DMS 273 treated with DMSO at 0.1 percent for 48 hours (cell line): ENCODE data around the gene USF2.

Experiments
- DNase-seq: peaks from one replicate; lab custom pipeline; 2025; lab: John Stamatoyannopoulos, UW

USF2 gene

GRCh38 chr19:35299523-35300338 is 31.0 kb downstream of the USF2 start:
- DNase-seq = no peak

- DNase-seq = no peak
Measured at GRCh38 chr19:35300339-35300649, 31.5 kb downstream of the USF2 start.

GRCh38 chr19:35301961-35302360 is 33.2 kb downstream of the USF2 start:
- DNase-seq = no peak

GRCh38 chr19:35302446-35302845 is 33.7 kb downstream of the USF2 start:
- DNase-seq = no peak

GRCh38 chr19:35303357-35303915 is 34.7 kb downstream of the USF2 start:
- DNase-seq = no peak

- DNase-seq = no peak
Measured at GRCh38 chr19:35304036-35304435, 35.3 kb downstream of the USF2 start.

GRCh38 chr19:35305181-35305580 is 36.4 kb downstream of the USF2 start:
- DNase-seq = no peak

- no peak for DNase-seq
Measured at GRCh38 chr19:35306473-35307246, 37.9 kb downstream of the USF2 start.

GRCh38 chr19:35307931-35308330 is 39.2 kb downstream of the USF2 start:
- no peak for DNase-seq

GRCh38 chr19:35308910-35309309 is 40.1 kb downstream of the USF2 start:
- no peak for DNase-seq

GRCh38 chr19:35309481-35310279 is 40.9 kb downstream of the USF2 start:
- no peak for DNase-seq

GRCh38 chr19:35310331-35310730 is 41.6 kb downstream of the USF2 start:
- no peak for DNase-seq

- DNase-seq = no peak
Measured at GRCh38 chr19:35310811-35311465, 42.2 kb downstream of the USF2 start.

- no peak for DNase-seq
Measured at GRCh38 chr19:35311901-35312665, 43.3 kb downstream of the USF2 start.

- no peak for DNase-seq
Measured at GRCh38 chr19:35313587-35313986, 44.8 kb downstream of the USF2 start.

GRCh38 chr19:35314031-35314430 is 45.3 kb downstream of the USF2 start:
- no peak for DNase-seq

- no peak for DNase-seq
Measured at GRCh38 chr19:35314858-35315470, 46.2 kb downstream of the USF2 start.

GRCh38 chr19:35315883-35316282 is 47.1 kb downstream of the USF2 start:
- no peak for DNase-seq

- DNase-seq = no peak
Measured at GRCh38 chr19:35316560-35316959, 47.8 kb downstream of the USF2 start.

- DNase-seq = no peak
Measured at GRCh38 chr19:35317464-35318043, 48.8 kb downstream of the USF2 start.
